K562 (cell line): ENCODE measurements around the gene TCIRG1. TPM values are rescaled to one million over a fixed set of nuclear protein-coding genes. Genes with fewer than 3 reads are reported as not detected.

Source experiments
- ATAC-seq: fragments of 200-7000 bp; cut with Tn5 transposase; 3 replicates; pipeline ENCODE4 v1.9.1; 2020; ENCODE audit warnings: moderate library complexity
- BruUV-seq: library from RNA; stranded (reverse); fragments of 400-500 nt; replicated peaks from 2 replicates; lab custom pipeline; 2021; lab: Mats Ljungman, UMichigan
- CTCF ChIA-PET: fragments of 300-600 bp; formaldehyde crosslinking; extraction: SDS; loops from one replicate; lab custom pipeline; 2021; ENCODE audit warnings: low intra/inter-chr PET ratio; lab: Yijun Ruan, JAX
- POLR2A ChIA-PET: fragments of 300-600, 350-650 bp; sonication (Branson Sonifier 250); formaldehyde crosslinking; extraction: SDS; loops from one replicate; lab custom pipeline; 2021; ENCODE audit warnings: antibody characterized with exemption, inconsistent platforms; lab: Yijun Ruan, JAX
- DNase-seq, 4 experiments: peaks; one replicate each; pipeline versions ENCODE4 v3.0.0 to v3.0.0-alpha.2; 2011 to 2018; ENCODE audit warnings: low spot score in 3 of 4, mixed read lengths in 3 of 4; ENCODE audit errors: extremely low read depth in 1 of 4
- FAIRE-seq: peaks from 2 replicates; lab custom pipeline; 2011; peaks lifted over from hg19 to GRCh38; lab: Jason Lieb, UNC
- H2AFZ ChIP-seq: 2 replicates; pipeline ENCODE4 v1.6.0; 2011; ENCODE audit warnings: low read depth, low read length, control low read depth, inconsistent platforms
- H3K27ac ChIP-seq: fragments of 200-600 bp; 3 replicates; pipeline ENCODE4 v1.8.0; 2011; ENCODE audit warnings: low read depth, mild to moderate bottlenecking, control low read depth, inconsistent platforms, low read length, moderate library complexity, mixed read lengths; ENCODE audit errors: extremely low read depth
- H3K27me3 ChIP-seq, 2 experiments: fragments of 300-600 bp in 1 of 2; 2 replicates in 1 of 2; 3 replicates in 1 of 2; pipeline versions ENCODE4 v1.6.0 to v1.8.0; 2011; ENCODE audit warnings: inconsistent platforms in 2 of 2, low read length in 2 of 2, mild to moderate bottlenecking in 1 of 2, mixed read lengths in 1 of 2, moderate library complexity in 1 of 2; ENCODE audit not compliant: control insufficient read depth in 2 of 2, insufficient read depth in 2 of 2
- H3K36me3 ChIP-seq: fragments of 300-600 bp; 3 replicates; pipeline ENCODE4 v1.8.0; 2011; ENCODE audit warnings: mild to moderate bottlenecking, low read length, inconsistent platforms; ENCODE audit not compliant: control insufficient read depth, insufficient read depth
- H3K4me1 ChIP-seq, 2 experiments: fragments of 200-600 bp in 1 of 2; replicated peaks in 1 of 2; 2 replicates in 1 of 2; 3 replicates in 1 of 2; pipeline versions ENCODE4 v1.5.1 to v1.8.0; 2011; ENCODE audit warnings: inconsistent platforms in 2 of 2, low read length in 2 of 2, mild to moderate bottlenecking in 1 of 2, mixed read lengths in 1 of 2, moderate library complexity in 1 of 2; ENCODE audit not compliant: control insufficient read depth in 2 of 2, insufficient read depth in 2 of 2
- H3K4me2 ChIP-seq: 2 replicates; pipeline ENCODE4 v1.6.1; 2011; ENCODE audit warnings: low read length, control low read depth, inconsistent platforms, mixed read lengths; ENCODE audit not compliant: insufficient read depth
- H3K4me3 ChIP-seq: fragments of 200-600 bp; sonication (generic), shearing (Covaris generic); 2 replicates; pipeline ENCODE4 v1.5.1; 2016; ENCODE audit warnings: control low read depth, inconsistent platforms
- H3K79me2 ChIP-seq: fragments of 200-600 bp; 3 replicates; pipeline ENCODE4 v1.8.0; 2011; ENCODE audit warnings: low read length, inconsistent platforms; ENCODE audit not compliant: control insufficient read depth, insufficient read depth
- H3K9ac ChIP-seq, 2 experiments: 2 replicates each; pipeline versions ENCODE4 v1.6.0 to v1.6.1; 2011; ENCODE audit warnings: low read depth in 2 of 2, low read length in 2 of 2, control low read depth in 1 of 2, inconsistent platforms in 1 of 2, mild to moderate bottlenecking in 1 of 2, mixed read lengths in 1 of 2; ENCODE audit not compliant: insufficient read depth in 1 of 2
- H3K9me1 ChIP-seq: one replicate; pipeline ENCODE4 v1.6.0; 2011; ENCODE audit warnings: inconsistent platforms, mild to moderate bottlenecking, low read length, moderate library complexity; ENCODE audit not compliant: control insufficient read depth, insufficient read depth
- H3K9me3 ChIP-seq: replicated peaks from 2 replicates; pipeline ENCODE4 v1.5.1; 2011; ENCODE audit warnings: low read depth, low read length, inconsistent platforms; ENCODE audit not compliant: control insufficient read depth, insufficient read depth
- H4K20me1 ChIP-seq: replicated peaks from 2 replicates; pipeline ENCODE4 v1.6.1; 2011; ENCODE audit warnings: low read length, inconsistent platforms, mixed read lengths; ENCODE audit not compliant: control insufficient read depth, insufficient read depth
- EGR1 ChIP-seq: fragments of 450-650 bp; conservative IDR thresholded peaks from 2 replicates; pipeline ENCODE4 v1.6.1; 2017; ENCODE audit warnings: mild to moderate bottlenecking
- KAT7 ChIP-seq: sonication (generic); formaldehyde crosslinking; IDR thresholded peaks from 2 replicates; pipeline ENCODE4 v1.8.0; 2022; ENCODE audit warnings: missing genetic modification reagents, mild to moderate bottlenecking, borderline replicate concordance
- KLF13 ChIP-seq: fragments of 450-650 bp; IDR thresholded peaks from 2 replicates; pipeline ENCODE4 v1.6.1; 2016; ENCODE audit warnings: missing genetic modification characterization, low read depth, mild to moderate bottlenecking, missing compliant biosample characterization, moderate library complexity, borderline replicate concordance
- LEF1 ChIP-seq: fragments of 450-650 bp; IDR thresholded peaks from 2 replicates; pipeline ENCODE4 v1.6.1; 2016; ENCODE audit warnings: mild to moderate bottlenecking
- SMAD1 ChIP-seq: fragments of 150-350 bp; IDR thresholded peaks from 2 replicates; pipeline ENCODE4 v1.6.1; 2014; ENCODE audit warnings: low read length, low read depth; ENCODE audit not compliant: partially characterized antibody
- WGBS: fragments of 100-300 bp; shearing (Covaris generic); methylation state at CpG from one replicate; pipeline ENCODE4 v1.1.6; 2016; ENCODE audit warnings: low coverage, mixed read lengths; ENCODE audit not compliant: insufficient coverage; ENCODE audit errors: missing lambda C conversion rate; 5-methylcytosine and 5-hydroxymethylcytosine counted together
- in situ Hi-C: fragments of 300-500 bp; cut with MboI; formaldehyde crosslinking; loops from 4 replicates; pipeline ENCODE4 v1.15.0; 2018; ENCODE audit warnings: inconsistent platforms, mixed read lengths
- intact Hi-C: fragments of 100-400 bp; cut with micrococcal nuclease; formaldehyde crosslinking; loops from 2 replicates; pipeline ENCODE4 v1.14.2; 2022
- polyA plus RNA-seq, 8 experiments: library from polyadenylated mRNA; depleted of rRNA in 4 of 8; stranded (reverse) in 5 of 8; unstranded in 3 of 8; fragments of >200 nt; fragmentation: Nextera tagmentation in 2 of 8; fragmentation: Illumina TruSeq in 1 of 8; extraction: Ambion mirVana in 2 of 8; extraction: Trizol in 1 of 8; gene quantifications; 2 replicates each; pipeline versions ENCODE4 v1.2.1 to v1.2.3, GENCODE V29; 2011 to 2014; ENCODE audit warnings: inconsistent platforms in 1 of 8, missing spikeins in 1 of 8
- total RNA-seq, 7 experiments: library from RNA; depleted of rRNA in 6 of 7; stranded (reverse); fragments of >200 nt in 6 of 7; fragmentation: Illumina TruSeq in 2 of 7; extraction: Trizol in 2 of 7; gene quantifications; 2 replicates each; pipeline versions ENCODE4 v1.2.1 to v1.2.3, GENCODE V29; 2011 to 2021; ENCODE audit warnings: low replicate concordance in 1 of 7
- TF ChIP-seq, protein P1 (sequence below), 3 experiments: fragments of 200-800 bp in 1 of 3; sonication (Bioruptor generic) in 1 of 3; sonication (generic) in 1 of 3; formaldehyde crosslinking in 1 of 3; IDR thresholded peaks; 2 replicates each; pipeline versions ENCODE4 v1.6.1 to v1.8.0; 2016 to 2022; ENCODE audit warnings: mild to moderate bottlenecking in 2 of 3, missing compliant biosample characterization in 2 of 3, missing genetic modification characterization in 2 of 3, missing genetic modification reagents in 1 of 3
- TF ChIP-seq, protein P2 (sequence below), 2 experiments: fragments of 450-650 bp; IDR thresholded peaks; 2 replicates each; pipeline ENCODE4 v1.6.1; 2016
- TF ChIP-seq, protein P3 (sequence below), 3 experiments: IDR thresholded peaks in 2 of 3; conservative IDR thresholded peaks in 1 of 3; 2 replicates each; pipeline ENCODE4 v1.5.1; 2011 to 2012; ENCODE audit warnings: low read length in 3 of 3, mild to moderate bottlenecking in 3 of 3, control low read depth in 2 of 3, improper control_type of control experiment in 1 of 3, inconsistent platforms in 1 of 3, low read depth in 1 of 3, mixed read lengths in 1 of 3, moderate library complexity in 1 of 3; ENCODE audit not compliant: insufficient read depth in 2 of 3

The TCIRG1 gene
- total and polyA plus RNA-seq, 9 of the 15 experiments (the other 6 are each of a cell fraction or from before 2014, with no cell fraction given), result 0.49 to 143 (median 24.4) TPM

DNA sequence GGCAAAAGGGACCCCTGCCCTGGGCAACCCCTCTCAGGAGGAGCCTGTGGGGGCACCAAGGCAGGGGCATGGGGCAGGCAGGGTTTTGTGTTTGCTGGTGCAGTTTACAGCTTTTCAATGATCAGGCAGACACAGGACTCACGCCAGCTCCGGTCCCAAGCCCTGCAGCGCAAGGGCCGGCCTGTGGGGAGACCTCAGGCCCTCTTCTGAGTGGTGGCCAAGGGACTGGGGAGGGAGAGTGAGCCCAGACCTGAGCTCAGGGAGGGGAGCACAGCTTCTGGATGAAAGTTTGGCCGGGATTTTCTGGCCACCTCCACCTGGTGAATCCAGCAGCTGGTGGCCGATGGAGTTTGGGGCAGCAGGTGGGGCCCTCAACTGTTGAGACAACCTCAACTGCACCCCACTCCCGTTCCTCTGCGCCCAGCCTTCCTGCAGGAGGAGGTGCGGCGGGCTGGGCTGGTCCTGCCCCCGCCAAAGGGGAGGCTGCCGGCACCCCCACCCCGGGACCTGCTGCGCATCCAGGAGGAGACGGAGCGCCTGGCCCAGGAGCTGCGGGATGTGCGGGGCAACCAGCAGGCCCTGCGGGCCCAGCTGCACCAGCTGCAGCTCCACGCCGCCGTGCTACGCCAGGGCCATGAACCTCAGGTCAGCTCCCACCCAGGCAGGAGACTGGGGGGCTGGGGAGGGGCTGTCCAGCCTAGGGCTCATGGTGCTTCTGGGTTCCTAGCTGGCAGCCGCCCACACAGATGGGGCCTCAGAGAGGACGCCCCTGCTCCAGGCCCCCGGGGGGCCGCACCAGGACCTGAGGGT lies 3.6 kb downstream of the TCIRG1 start:
- ChIA-PET CTCF (no interaction called here), POLR2A (interaction anchor here (0.8 to 4.9 kb wide), 6 partner anchors 10 to 45 kb away, joined by 3 to 55 read pairs (median 6); partner anchors contain the start of gene NDUFS8)
- Histone ChIP-seq H3K9ac (peak overlapping the region; percentile 69 to 90; a peak in 3 of 4 replicates), H3K4me1 (peaks cover 44 to 82% of the 10 kb centered on the region in 2 experiments), H3K36me3 (peaks cover 55% of the 10 kb centered on the region; the same call in 2 of the 3 replicates), H3K79me2 (peaks cover 37% of the 10 kb centered on the region), H3K4me3 (no peak overlapping the region), H3K9me3 (no peaks in the 10 kb centered on the region), H4K20me1 (peaks cover 4% of the 10 kb centered on the region; the same call in 1 of the 2 replicates), H3K27me3 (no peaks in the 10 kb centered on the region), H3K27ac (peak overlapping the region; percentile 90), H3K4me2 (peak overlapping the region; percentile 57), H2AFZ (no peak overlapping the region), H3K9me1 (no peaks in the 10 kb centered on the region)
- in situ Hi-C loops (no loop called here), intact Hi-C loops (no loop called here)
- 68% methylated on average over 20 of the region's 27 CpGs for WGBS
- DNase-seq (peak in 1 of 4 experiments; percentile 47), FAIRE-seq (no peak), ATAC-seq (no peak)
- no TSS peak for BruUV-seq
- TF ChIP-seq, protein P1, sequence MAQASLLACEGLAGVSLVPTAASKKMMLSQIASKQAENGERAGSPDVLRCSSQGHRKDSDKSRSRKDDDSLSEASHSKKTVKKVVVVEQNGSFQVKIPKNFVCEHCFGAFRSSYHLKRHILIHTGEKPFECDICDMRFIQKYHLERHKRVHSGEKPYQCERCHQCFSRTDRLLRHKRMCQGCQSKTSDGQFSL (CRISPR knock-in tag; IDR thresholded peaks at IDR 0.05), result peak; percentile 52; the same call in 1 of the 2 replicates
- TF ChIP-seq, protein P1 (tag; IDR thresholded peaks at IDR 0.05), result no peak
- no peak for TF ChIP-seq KLF13
- TF ChIP-seq EGR1, result peak; percentile 69
- no peak for TF ChIP-seq SMAD1
- TF ChIP-seq, protein P2, sequence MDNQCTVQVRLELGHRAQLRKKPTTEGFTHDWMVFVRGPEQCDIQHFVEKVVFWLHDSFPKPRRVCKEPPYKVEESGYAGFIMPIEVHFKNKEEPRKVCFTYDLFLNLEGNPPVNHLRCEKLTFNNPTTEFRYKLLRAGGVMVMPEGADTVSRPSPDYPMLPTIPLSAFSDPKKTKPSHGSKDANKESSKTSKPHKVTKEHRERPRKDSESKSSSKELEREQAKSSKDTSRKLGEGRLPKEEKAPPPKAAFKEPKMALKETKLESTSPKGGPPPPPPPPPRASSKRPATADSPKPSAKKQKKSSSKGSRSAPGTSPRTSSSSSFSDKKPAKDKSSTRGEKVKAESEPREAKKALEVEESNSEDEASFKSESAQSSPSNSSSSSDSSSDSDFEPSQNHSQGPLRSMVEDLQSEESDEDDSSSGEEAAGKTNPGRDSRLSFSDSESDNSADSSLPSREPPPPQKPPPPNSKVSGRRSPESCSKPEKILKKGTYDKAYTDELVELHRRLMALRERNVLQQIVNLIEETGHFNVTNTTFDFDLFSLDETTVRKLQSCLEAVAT (IDR thresholded peaks at IDR 0.05), result no peak
- TF ChIP-seq, protein P3, sequence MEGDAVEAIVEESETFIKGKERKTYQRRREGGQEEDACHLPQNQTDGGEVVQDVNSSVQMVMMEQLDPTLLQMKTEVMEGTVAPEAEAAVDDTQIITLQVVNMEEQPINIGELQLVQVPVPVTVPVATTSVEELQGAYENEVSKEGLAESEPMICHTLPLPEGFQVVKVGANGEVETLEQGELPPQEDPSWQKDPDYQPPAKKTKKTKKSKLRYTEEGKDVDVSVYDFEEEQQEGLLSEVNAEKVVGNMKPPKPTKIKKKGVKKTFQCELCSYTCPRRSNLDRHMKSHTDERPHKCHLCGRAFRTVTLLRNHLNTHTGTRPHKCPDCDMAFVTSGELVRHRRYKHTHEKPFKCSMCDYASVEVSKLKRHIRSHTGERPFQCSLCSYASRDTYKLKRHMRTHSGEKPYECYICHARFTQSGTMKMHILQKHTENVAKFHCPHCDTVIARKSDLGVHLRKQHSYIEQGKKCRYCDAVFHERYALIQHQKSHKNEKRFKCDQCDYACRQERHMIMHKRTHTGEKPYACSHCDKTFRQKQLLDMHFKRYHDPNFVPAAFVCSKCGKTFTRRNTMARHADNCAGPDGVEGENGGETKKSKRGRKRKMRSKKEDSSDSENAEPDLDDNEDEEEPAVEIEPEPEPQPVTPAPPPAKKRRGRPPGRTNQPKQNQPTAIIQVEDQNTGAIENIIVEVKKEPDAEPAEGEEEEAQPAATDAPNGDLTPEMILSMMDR (IDR thresholded peaks at IDR 0.05 in 2 of 3, conservative IDR thresholded peaks at IDR 0.05 in 1 of 3; ENCODE audit: insufficient read depth in 2 of 3, low read depth in 1 of 3, low read length in 3 of 3), result 0 out of 6 replicates have a peak, but pooled peaks of 1 of the 3 experiments have one; percentile 1
- no peak for TF ChIP-seq LEF1
- TF ChIP-seq KAT7 (CRISPR knock-in tag), result peak; percentile 78; the same call in 1 of the 2 replicates
